K562 (cell line): Measurements from ENCODE around the gene GPR171. TPM values are rescaled to one million over a fixed set of nuclear protein-coding genes. Genes with fewer than 3 reads are reported as not detected.

ENCODE experiments used
- ATAC-seq: fragments of 200-7000 bp; cut with Tn5 transposase; 3 replicates; pipeline ENCODE4 v1.9.1; 2020; ENCODE audit warnings: moderate library complexity
- BruUV-seq: library from RNA; stranded (reverse); fragments of 400-500 nt; replicated peaks from 2 replicates; lab custom pipeline; 2021; lab: Mats Ljungman, UMichigan
- CTCF ChIA-PET: fragments of 300-600 bp; formaldehyde crosslinking; extraction: SDS; loops from one replicate; lab custom pipeline; 2021; ENCODE audit warnings: low intra/inter-chr PET ratio; lab: Yijun Ruan, JAX
- POLR2A ChIA-PET: fragments of 300-600, 350-650 bp; sonication (Branson Sonifier 250); formaldehyde crosslinking; extraction: SDS; loops from one replicate; lab custom pipeline; 2021; ENCODE audit warnings: antibody characterized with exemption, inconsistent platforms; lab: Yijun Ruan, JAX
- DNase-seq, 4 experiments: peaks; one replicate each; pipeline versions ENCODE4 v3.0.0 to v3.0.0-alpha.2; 2011 to 2018; ENCODE audit warnings: low spot score in 3 of 4, mixed read lengths in 3 of 4; ENCODE audit errors: extremely low read depth in 1 of 4
- FAIRE-seq: peaks from 2 replicates; lab custom pipeline; 2011; peaks lifted over from hg19 to GRCh38; lab: Jason Lieb, UNC
- H2AFZ ChIP-seq: 2 replicates; pipeline ENCODE4 v1.6.0; 2011; ENCODE audit warnings: low read depth, low read length, control low read depth, inconsistent platforms
- H3K27ac ChIP-seq: fragments of 200-600 bp; 3 replicates; pipeline ENCODE4 v1.8.0; 2011; ENCODE audit warnings: low read depth, mild to moderate bottlenecking, control low read depth, inconsistent platforms, low read length, moderate library complexity, mixed read lengths; ENCODE audit errors: extremely low read depth
- H3K27me3 ChIP-seq, 2 experiments: fragments of 300-600 bp in 1 of 2; 2 replicates in 1 of 2; 3 replicates in 1 of 2; pipeline versions ENCODE4 v1.6.0 to v1.8.0; 2011; ENCODE audit warnings: inconsistent platforms in 2 of 2, low read length in 2 of 2, mild to moderate bottlenecking in 1 of 2, mixed read lengths in 1 of 2, moderate library complexity in 1 of 2; ENCODE audit not compliant: control insufficient read depth in 2 of 2, insufficient read depth in 2 of 2
- H3K36me3 ChIP-seq: fragments of 300-600 bp; 3 replicates; pipeline ENCODE4 v1.8.0; 2011; ENCODE audit warnings: mild to moderate bottlenecking, low read length, inconsistent platforms; ENCODE audit not compliant: control insufficient read depth, insufficient read depth
- H3K4me1 ChIP-seq, 2 experiments: fragments of 200-600 bp in 1 of 2; replicated peaks in 1 of 2; 2 replicates in 1 of 2; 3 replicates in 1 of 2; pipeline versions ENCODE4 v1.5.1 to v1.8.0; 2011; ENCODE audit warnings: inconsistent platforms in 2 of 2, low read length in 2 of 2, mild to moderate bottlenecking in 1 of 2, mixed read lengths in 1 of 2, moderate library complexity in 1 of 2; ENCODE audit not compliant: control insufficient read depth in 2 of 2, insufficient read depth in 2 of 2
- H3K4me2 ChIP-seq: 2 replicates; pipeline ENCODE4 v1.6.1; 2011; ENCODE audit warnings: low read length, control low read depth, inconsistent platforms, mixed read lengths; ENCODE audit not compliant: insufficient read depth
- H3K4me3 ChIP-seq: fragments of 200-600 bp; sonication (generic), shearing (Covaris generic); 2 replicates; pipeline ENCODE4 v1.5.1; 2016; ENCODE audit warnings: control low read depth, inconsistent platforms
- H3K79me2 ChIP-seq: fragments of 200-600 bp; 3 replicates; pipeline ENCODE4 v1.8.0; 2011; ENCODE audit warnings: low read length, inconsistent platforms; ENCODE audit not compliant: control insufficient read depth, insufficient read depth
- H3K9ac ChIP-seq, 2 experiments: 2 replicates each; pipeline versions ENCODE4 v1.6.0 to v1.6.1; 2011; ENCODE audit warnings: low read depth in 2 of 2, low read length in 2 of 2, control low read depth in 1 of 2, inconsistent platforms in 1 of 2, mild to moderate bottlenecking in 1 of 2, mixed read lengths in 1 of 2; ENCODE audit not compliant: insufficient read depth in 1 of 2
- H3K9me1 ChIP-seq: one replicate; pipeline ENCODE4 v1.6.0; 2011; ENCODE audit warnings: inconsistent platforms, mild to moderate bottlenecking, low read length, moderate library complexity; ENCODE audit not compliant: control insufficient read depth, insufficient read depth
- H3K9me3 ChIP-seq: replicated peaks from 2 replicates; pipeline ENCODE4 v1.5.1; 2011; ENCODE audit warnings: low read depth, low read length, inconsistent platforms; ENCODE audit not compliant: control insufficient read depth, insufficient read depth
- H4K20me1 ChIP-seq: replicated peaks from 2 replicates; pipeline ENCODE4 v1.6.1; 2011; ENCODE audit warnings: low read length, inconsistent platforms, mixed read lengths; ENCODE audit not compliant: control insufficient read depth, insufficient read depth
- CEBPB ChIP-seq: fragments of 450-650 bp; IDR thresholded peaks from 2 replicates; pipeline ENCODE4 v1.6.1; 2016; ENCODE audit warnings: missing genetic modification characterization, missing compliant biosample characterization
- FOXJ3 ChIP-seq: sonication (generic); formaldehyde crosslinking; IDR thresholded peaks from 2 replicates; pipeline ENCODE4 v1.4.0; 2020; ENCODE audit warnings: mild to moderate bottlenecking, missing genetic modification reagents
- GABPA ChIP-seq: fragments of 200-800 bp; sonication (Bioruptor generic); conservative IDR thresholded peaks from 2 replicates; pipeline ENCODE4 v1.6.1; 2016; ENCODE audit warnings: low read depth, missing genetic modification characterization, missing compliant biosample characterization
- ILK ChIP-seq: fragments of 450-650 bp; IDR thresholded peaks from 2 replicates; pipeline ENCODE4 v1.6.1; 2016; ENCODE audit warnings: missing genetic modification characterization, low read depth, mild to moderate bottlenecking, missing compliant biosample characterization, moderate library complexity, borderline replicate concordance
- MCM2 ChIP-seq: fragments of 450-650 bp; IDR thresholded peaks from 2 replicates; pipeline ENCODE4 v1.6.1; 2017; ENCODE audit warnings: low read depth, mild to moderate bottlenecking
- MXI1 ChIP-seq: IDR thresholded peaks from 2 replicates; pipeline ENCODE4 v1.6.1; 2011; ENCODE audit warnings: low read depth, mild to moderate bottlenecking, improper control_type of control experiment, low read length
- MYNN ChIP-seq, 2 experiments: sonication (generic); formaldehyde crosslinking in 1 of 2; IDR thresholded peaks; 2 replicates each; pipeline versions ENCODE4 v1.5.0 to v1.6.1; 2016 to 2020; ENCODE audit warnings: antibody characterized with exemption in 1 of 2, missing genetic modification reagents in 1 of 2
- NFYB ChIP-seq: IDR thresholded peaks from 2 replicates; pipeline ENCODE4 v1.6.1; 2011; ENCODE audit warnings: mild to moderate bottlenecking, moderate library complexity; ENCODE audit not compliant: insufficient read length; ENCODE audit errors: extremely low read depth
- PML ChIP-seq: IDR thresholded peaks from 2 replicates; pipeline ENCODE4 v1.6.1; 2012; ENCODE audit warnings: low read length, inconsistent platforms
- POU5F1 ChIP-seq: fragments of 150-350 bp; IDR thresholded peaks from 2 replicates; pipeline ENCODE4 v1.6.1; 2014; ENCODE audit warnings: borderline replicate concordance, low read length, low read depth, mild to moderate bottlenecking; ENCODE audit not compliant: partially characterized antibody
- RAD21 ChIP-seq, 2 experiments: fragments of 250-450 bp in 1 of 2; fragments of 450-650 bp in 1 of 2; sonication (Bioruptor Pico) in 1 of 2; formaldehyde crosslinking in 1 of 2; IDR thresholded peaks in 1 of 2; conservative IDR thresholded peaks in 1 of 2; 2 replicates each; pipeline versions ENCODE4 v1.4.0 to v1.8.0; 2020 to 2022; ENCODE audit warnings: mild to moderate bottlenecking in 2 of 2, moderate library complexity in 1 of 2
- SMC3 ChIP-seq: conservative IDR thresholded peaks from 2 replicates; pipeline ENCODE4 v1.6.1; 2011; ENCODE audit warnings: low read depth, low read length, improper control_type of control experiment; ENCODE audit not compliant: insufficient read depth
- SRSF1 ChIP-seq: fragments of 200-400 bp; formaldehyde crosslinking; IDR thresholded peaks from 2 replicates; pipeline ENCODE4 v1.6.1; 2017; ENCODE audit warnings: mild to moderate bottlenecking, low read depth, low read length, moderate library complexity
- TRIM28 ChIP-seq: fragments of 450-650 bp; IDR thresholded peaks from 2 replicates; pipeline ENCODE4 v1.6.1; 2017
- ZBTB49 ChIP-seq: sonication (generic); formaldehyde crosslinking; IDR thresholded peaks from 2 replicates; pipeline ENCODE4 v1.8.0; 2022; ENCODE audit warnings: missing genetic modification reagents, mild to moderate bottlenecking, borderline replicate concordance
- ZNF212 ChIP-seq: fragments of 450-650 bp; formaldehyde crosslinking; IDR thresholded peaks from 2 replicates; pipeline ENCODE4 v1.4.0; 2020; ENCODE audit warnings: mild to moderate bottlenecking
- WGBS: fragments of 100-300 bp; shearing (Covaris generic); methylation state at CpG from one replicate; pipeline ENCODE4 v1.1.6; 2016; ENCODE audit warnings: low coverage, mixed read lengths; ENCODE audit not compliant: insufficient coverage; ENCODE audit errors: missing lambda C conversion rate; 5-methylcytosine and 5-hydroxymethylcytosine counted together
- in situ Hi-C: fragments of 300-500 bp; cut with MboI; formaldehyde crosslinking; loops from 4 replicates; pipeline ENCODE4 v1.15.0; 2018; ENCODE audit warnings: inconsistent platforms, mixed read lengths
- intact Hi-C: fragments of 100-400 bp; cut with micrococcal nuclease; formaldehyde crosslinking; loops from 2 replicates; pipeline ENCODE4 v1.14.2; 2022
- polyA plus RNA-seq, 8 experiments: library from polyadenylated mRNA; depleted of rRNA in 4 of 8; stranded (reverse) in 5 of 8; unstranded in 3 of 8; fragments of >200 nt; fragmentation: Nextera tagmentation in 2 of 8; fragmentation: Illumina TruSeq in 1 of 8; extraction: Ambion mirVana in 2 of 8; extraction: Trizol in 1 of 8; gene quantifications; 2 replicates each; pipeline versions ENCODE4 v1.2.1 to v1.2.3, GENCODE V29; 2011 to 2014; ENCODE audit warnings: inconsistent platforms in 1 of 8, missing spikeins in 1 of 8
- total RNA-seq, 7 experiments: library from RNA; depleted of rRNA in 6 of 7; stranded (reverse); fragments of >200 nt in 6 of 7; fragmentation: Illumina TruSeq in 2 of 7; extraction: Trizol in 2 of 7; gene quantifications; 2 replicates each; pipeline versions ENCODE4 v1.2.1 to v1.2.3, GENCODE V29; 2011 to 2021; ENCODE audit warnings: low replicate concordance in 1 of 7
- TF ChIP-seq, protein P1 (sequence below): sonication (generic); formaldehyde crosslinking; IDR thresholded peaks from 2 replicates; pipeline ENCODE4 v1.8.0; 2022; ENCODE audit warnings: missing genetic modification reagents, mild to moderate bottlenecking, borderline replicate concordance

The GPR171 gene
- total and polyA plus RNA-seq, 9 of the 15 experiments (the other 6 are each of a cell fraction or from before 2014, with no cell fraction given), result not detected

DNA sequence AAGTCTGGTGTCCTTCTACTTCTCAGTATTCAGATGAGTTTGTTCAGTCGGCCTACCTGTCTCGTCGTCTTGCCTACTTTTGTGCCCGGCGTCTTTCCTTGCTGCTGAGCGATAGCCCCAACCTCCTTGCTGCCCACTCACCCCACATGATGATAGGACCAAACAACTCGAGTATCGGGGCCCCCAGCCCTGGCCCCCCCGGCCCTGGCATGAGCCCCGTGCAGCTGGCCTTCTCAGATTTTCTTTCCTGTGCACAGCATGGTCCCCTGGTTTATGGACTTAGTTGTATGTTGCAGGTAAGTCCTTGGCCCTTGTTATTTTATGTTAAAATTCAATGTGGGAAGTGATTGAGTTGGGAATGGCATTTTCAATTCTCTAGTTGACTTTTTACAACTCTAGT, 43.2 kb downstream of the GPR171 start (continued):
- TF ChIP-seq POU5F1 (no peak), FOXJ3 (CRISPR knock-in tag) (no peak), ZBTB49 (no peak), SMC3 (no peak)

GRCh38 chr3:151156618-151157216, 46.3 kb downstream of the GPR171 start:
- POLR2A ChIA-PET, result interaction anchor here (0.7 kb wide), 1 partner anchor 69 kb away, joined by 4 read pairs; no protein-coding TSS in a partner anchor
- H3K36me3 ChIP-seq, result no peaks in the 10 kb centered on the region
- in situ Hi-C loops, result loop anchor here (10.0 kb wide), 1 partner anchor 362 kb away; no protein-coding TSS in a partner anchor
- 11% methylated on average over 3 of the region's 3 CpGs for WGBS
- no peaks in the 10 kb centered on the region for H3K4me1 ChIP-seq
- no peak overlapping the region for H3K4me2 ChIP-seq
- BruUV-seq, result no TSS peak
- no peak overlapping the region for H2AFZ ChIP-seq
- no peaks in the 10 kb centered on the region for H3K9me3 ChIP-seq
- intact Hi-C loops, result no loop called here
- H3K27me3 ChIP-seq, result peaks cover 4 to 20% of the 10 kb centered on the region in 2 experiments; a peak in 4 of 5 replicates
- H3K9me1 ChIP-seq, result no peaks in the 10 kb centered on the region
- FAIRE-seq (peak; percentile 59), DNase-seq (peak; percentile 41 to 63 (median 45)), ATAC-seq (peak; percentile 85)
- H3K79me2 ChIP-seq, result no peaks in the 10 kb centered on the region
- no peaks in the 10 kb centered on the region for H4K20me1 ChIP-seq
- H3K4me3 ChIP-seq, result no peak overlapping the region
- no peak overlapping the region for H3K9ac ChIP-seq
- no peak overlapping the region for H3K27ac ChIP-seq
- CTCF ChIA-PET, result interaction anchor here (0.7 to 1.0 kb wide), 2 partner anchors 11 to 126 kb away, joined by 3 read pairs; no protein-coding TSS in a partner anchor
- TF ChIP-seq PML, result no peak
- no peak for TF ChIP-seq MYNN (IDR thresholded peaks at IDR 0.05)
- TF ChIP-seq MYNN (CRISPR knock-in tag; IDR thresholded peaks at IDR 0.05), result no peak
- no peak for TF ChIP-seq TRIM28
- TF ChIP-seq NFYB, result no peak
- TF ChIP-seq RAD21 (CRISPR knock-in tag; conservative IDR thresholded peaks at IDR 0.05 in 1 of 2, IDR thresholded peaks at IDR 0.05 in 1 of 2), result peak in 1 of 2 experiments; percentile 37; a peak in 1 of 4 replicates
- TF ChIP-seq ILK (tag), result no peak
- no peak for TF ChIP-seq CEBPB (tag)
- TF ChIP-seq, protein P1, sequence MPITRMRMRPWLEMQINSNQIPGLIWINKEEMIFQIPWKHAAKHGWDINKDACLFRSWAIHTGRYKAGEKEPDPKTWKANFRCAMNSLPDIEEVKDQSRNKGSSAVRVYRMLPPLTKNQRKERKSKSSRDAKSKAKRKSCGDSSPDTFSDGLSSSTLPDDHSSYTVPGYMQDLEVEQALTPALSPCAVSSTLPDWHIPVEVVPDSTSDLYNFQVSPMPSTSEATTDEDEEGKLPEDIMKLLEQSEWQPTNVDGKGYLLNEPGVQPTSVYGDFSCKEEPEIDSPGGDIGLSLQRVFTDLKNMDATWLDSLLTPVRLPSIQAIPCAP (CRISPR knock-in tag), result no peak
- no peak for TF ChIP-seq ZNF212 (CRISPR knock-in tag)
- no peak for TF ChIP-seq MXI1
- no peak for TF ChIP-seq SRSF1
- no peak for TF ChIP-seq MCM2
- no peak for TF ChIP-seq GABPA (tag)
